Hepatocyte (in vitro differentiated cells): ENCODE measurements around the gene OR7D2. TPM values are rescaled to one million over a fixed set of nuclear protein-coding genes. Genes with fewer than 3 reads are reported as not detected.

Experiments used
- DNase-seq: peaks from one replicate; pipeline ENCODE4 v3.0.0-alpha.2; 2016; ENCODE audit warnings: low spot score
- H2AFZ ChIP-seq: fragments of 200-600 bp; sonication (generic); 2 replicates; pipeline ENCODE4 v1.6.0; 2016; ENCODE audit warnings: antibody characterized with exemption, mild to moderate bottlenecking
- H3K27ac ChIP-seq: fragments of 200-600 bp; sonication (generic); 2 replicates; pipeline ENCODE4 v1.5.1; 2016; ENCODE audit warnings: mild to moderate bottlenecking
- H3K27me3 ChIP-seq: fragments of 200-600 bp; sonication (generic); 2 replicates; pipeline ENCODE4 v1.6.1; 2016
- H3K36me3 ChIP-seq: fragments of 200-600 bp; sonication (generic); replicated peaks from 2 replicates; pipeline ENCODE4 v1.5.1; 2016; ENCODE audit warnings: low read depth; ENCODE audit not compliant: insufficient read depth
- H3K4me1 ChIP-seq: fragments of 200-600 bp; sonication (generic); 2 replicates; pipeline ENCODE4 v1.5.1; 2016; ENCODE audit warnings: mild to moderate bottlenecking, moderate library complexity; ENCODE audit not compliant: insufficient read depth
- H3K4me2 ChIP-seq: fragments of 200-600 bp; sonication (generic); 2 replicates; pipeline ENCODE4 v1.6.0; 2016
- H3K4me3 ChIP-seq: fragments of 200-600 bp; sonication (generic); 2 replicates; pipeline ENCODE4 v1.5.1; 2016; ENCODE audit warnings: mild to moderate bottlenecking
- H3K79me2 ChIP-seq: fragments of 200-600 bp; sonication (generic); 2 replicates; pipeline ENCODE4 v1.6.0; 2017; ENCODE audit warnings: mild to moderate bottlenecking
- H3K9me2 ChIP-seq: fragments of 200-600 bp; sonication (generic); replicated peaks from 2 replicates; pipeline ENCODE4 v1.6.0; 2017; ENCODE audit warnings: mild to moderate bottlenecking; ENCODE audit not compliant: insufficient read depth
- H3K9me3 ChIP-seq: fragments of 200-600 bp; sonication (generic); 2 replicates; pipeline ENCODE4 v1.5.1; 2016; ENCODE audit warnings: low read depth, mild to moderate bottlenecking
- H4K20me1 ChIP-seq: fragments of 200-600 bp; sonication (generic); 2 replicates; pipeline ENCODE4 v1.6.0; 2016; ENCODE audit warnings: mild to moderate bottlenecking; ENCODE audit not compliant: insufficient read depth, poor library complexity, severe bottlenecking
- EZH2 ChIP-seq: fragments of 200-600 bp; sonication (generic); IDR thresholded peaks from 2 replicates; pipeline ENCODE4 v1.6.1; 2016; ENCODE audit warnings: antibody characterized with exemption, mild to moderate bottlenecking, borderline replicate concordance
- EZH2phosphoT487 ChIP-seq: fragments of 200-600 bp; sonication (generic); IDR thresholded peaks from one replicate; pipeline ENCODE4 v1.6.1; 2018; ENCODE audit warnings: antibody characterized with exemption, mild to moderate bottlenecking, low read depth, moderate library complexity; ENCODE audit not compliant: unreplicated experiment, severe bottlenecking
- WGBS: methylation state at CpG from one replicate; pipeline ENCODE4 v1.1.6; 2016; ENCODE audit warnings: low lambda C conversion rate; ENCODE audit errors: missing lambda C conversion rate; 5-methylcytosine and 5-hydroxymethylcytosine counted together
- polyA plus RNA-seq: library from polyadenylated mRNA; unstranded; fragments of >200 nt; fragmentation: Nextera tagmentation; extraction: Ambion mirVana; gene quantifications from 2 replicates; pipeline ENCODE4 v1.2.1, GENCODE V29; 2016
- total RNA-seq: library from RNA; depleted of rRNA; stranded (reverse); fragments of >200 nt; gene quantifications from 2 replicates; pipeline ENCODE4 v1.2.3, GENCODE V29; 2014
- TF ChIP-seq, protein P1 (sequence below): fragments of 200-600 bp; sonication (generic); IDR thresholded peaks from 2 replicates; pipeline ENCODE4 v1.5.1; 2016; ENCODE audit warnings: antibody characterized with exemption, mild to moderate bottlenecking; ENCODE audit not compliant: poor library complexity

Gene OR7D2
- total RNA-seq (0.57 and 0.80 TPM in 2 replicates), polyA plus RNA-seq (0.17 and 0.34 TPM in 2 replicates)

DNA sequence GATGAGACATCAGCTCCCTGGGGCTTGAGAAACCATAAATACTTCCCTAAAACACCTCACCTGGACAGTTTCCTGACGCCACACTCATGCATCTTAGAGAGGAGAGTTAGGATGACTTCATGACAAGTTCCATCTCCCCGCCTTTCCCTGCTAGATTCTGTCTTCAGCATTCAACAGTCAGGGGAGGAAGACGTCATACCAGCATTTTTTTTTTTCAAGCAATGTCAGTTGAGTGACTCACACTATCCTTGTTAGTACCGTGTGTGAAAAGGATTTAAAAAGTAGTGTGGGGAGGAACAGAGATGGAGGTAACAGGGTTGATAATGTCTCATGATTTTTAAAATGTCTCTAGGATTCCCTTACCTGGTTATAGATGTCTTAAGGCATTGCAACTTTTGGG, at the start of gene OR7D2:
TSS of gene OR7D2 (plus strand) at position 79 of the 400 bp plus-strand sequence. CDS start 6,803 bp downstream, outside the sequence.
- Histone ChIP-seq H3K4me3 (no peak within 1 kb of the TSS), H2AFZ (no peak within 1 kb of the TSS), H3K27ac (no peak within 1 kb of the TSS), H3K4me2 (no peak within 1 kb of the TSS), H3K9me3 (no peaks in the 10 kb centered on the region), H3K36me3 (no peaks in the 10 kb centered on the region), H4K20me1 (no peaks in the 10 kb centered on the region), H3K79me2 (no peaks in the 10 kb centered on the region), H3K27me3 (no peaks in the 10 kb centered on the region), H3K9me2 (no peaks in the 10 kb centered on the region), H3K4me1 (no peaks in the 10 kb centered on the region)
- DNase-seq: no peak
- 73% methylated on average over 4 of the region's 4 CpGs for WGBS
- TF ChIP-seq, protein P1, sequence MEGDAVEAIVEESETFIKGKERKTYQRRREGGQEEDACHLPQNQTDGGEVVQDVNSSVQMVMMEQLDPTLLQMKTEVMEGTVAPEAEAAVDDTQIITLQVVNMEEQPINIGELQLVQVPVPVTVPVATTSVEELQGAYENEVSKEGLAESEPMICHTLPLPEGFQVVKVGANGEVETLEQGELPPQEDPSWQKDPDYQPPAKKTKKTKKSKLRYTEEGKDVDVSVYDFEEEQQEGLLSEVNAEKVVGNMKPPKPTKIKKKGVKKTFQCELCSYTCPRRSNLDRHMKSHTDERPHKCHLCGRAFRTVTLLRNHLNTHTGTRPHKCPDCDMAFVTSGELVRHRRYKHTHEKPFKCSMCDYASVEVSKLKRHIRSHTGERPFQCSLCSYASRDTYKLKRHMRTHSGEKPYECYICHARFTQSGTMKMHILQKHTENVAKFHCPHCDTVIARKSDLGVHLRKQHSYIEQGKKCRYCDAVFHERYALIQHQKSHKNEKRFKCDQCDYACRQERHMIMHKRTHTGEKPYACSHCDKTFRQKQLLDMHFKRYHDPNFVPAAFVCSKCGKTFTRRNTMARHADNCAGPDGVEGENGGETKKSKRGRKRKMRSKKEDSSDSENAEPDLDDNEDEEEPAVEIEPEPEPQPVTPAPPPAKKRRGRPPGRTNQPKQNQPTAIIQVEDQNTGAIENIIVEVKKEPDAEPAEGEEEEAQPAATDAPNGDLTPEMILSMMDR: no peak
- TF ChIP-seq EZH2: no peak
- no peak for TF ChIP-seq EZH2phosphoT487

DNA sequence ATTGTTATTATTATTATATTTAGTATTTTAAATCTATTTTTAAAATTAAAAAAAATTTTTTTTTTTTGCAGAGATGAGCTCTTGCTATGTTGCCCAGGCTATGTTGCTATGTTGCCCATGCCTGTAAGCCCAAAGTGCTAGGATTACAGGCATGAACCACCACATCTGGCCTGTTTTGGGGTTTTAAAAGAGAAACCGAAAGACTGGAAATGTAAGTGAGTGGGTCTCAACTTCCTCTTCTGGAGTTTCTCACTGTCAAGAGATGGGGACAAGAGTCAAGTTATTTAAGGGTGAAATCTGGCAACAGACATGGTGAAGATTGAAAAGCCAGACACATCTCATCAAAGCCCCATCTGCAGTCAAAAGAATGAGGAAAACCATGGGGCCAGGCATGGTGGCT, 47.8 kb upstream of the OR7D2 start:
- no peaks in the 10 kb centered on the region for H4K20me1 ChIP-seq
- H3K4me3 ChIP-seq: no peak overlapping the region
- H3K36me3 ChIP-seq: no peaks in the 10 kb centered on the region
- TF ChIP-seq EZH2 (no peak), EZH2phosphoT487 (no peak)
- TF ChIP-seq, protein P1: no peak
- H3K9me3 ChIP-seq: no peaks in the 10 kb centered on the region
- 85% methylated on average over 1 of the region's 1 CpG for WGBS
- no peaks in the 10 kb centered on the region for H3K4me1 ChIP-seq
- no peak for DNase-seq
- no peak overlapping the region for H3K4me2 ChIP-seq
- no peaks in the 10 kb centered on the region for H3K9me2 ChIP-seq
- no peak overlapping the region for H2AFZ ChIP-seq
- no peaks in the 10 kb centered on the region for H3K27me3 ChIP-seq
- no peak overlapping the region for H3K27ac ChIP-seq
- no peaks in the 10 kb centered on the region for H3K79me2 ChIP-seq

DNA sequence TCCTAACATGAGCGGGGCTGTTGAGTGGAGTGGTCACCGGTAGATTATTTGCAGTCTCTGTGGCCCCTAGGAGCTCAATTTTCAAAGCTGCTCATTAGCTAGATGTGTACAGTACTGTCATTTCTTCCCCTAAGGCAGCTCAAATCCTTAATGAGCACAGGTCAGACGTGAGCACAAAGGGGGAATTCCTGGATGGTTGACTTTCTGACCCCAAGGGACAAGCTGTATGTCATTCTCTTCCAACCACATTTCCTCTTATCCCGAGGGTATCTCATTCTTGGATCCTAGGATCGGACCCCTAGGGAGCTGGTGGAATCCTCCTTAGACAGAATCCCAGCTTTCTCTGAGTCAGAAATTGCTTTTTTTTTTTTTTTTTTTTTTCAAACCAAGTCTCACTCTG, 46.4 kb upstream of the OR7D2 start:
- no peaks in the 10 kb centered on the region for H3K36me3 ChIP-seq
- no peak overlapping the region for H3K4me2 ChIP-seq
- no peaks in the 10 kb centered on the region for H3K27me3 ChIP-seq
- H3K79me2 ChIP-seq: no peaks in the 10 kb centered on the region
- H3K27ac ChIP-seq: no peak overlapping the region
- no peak overlapping the region for H2AFZ ChIP-seq
- TF ChIP-seq, protein P1: no peak
- TF ChIP-seq EZH2 (no peak), EZH2phosphoT487 (no peak)
- no peak overlapping the region for H3K4me3 ChIP-seq
- no peaks in the 10 kb centered on the region for H3K4me1 ChIP-seq
- no peaks in the 10 kb centered on the region for H3K9me3 ChIP-seq
- H3K9me2 ChIP-seq: no peaks in the 10 kb centered on the region
- DNase-seq: no peak
- 73% methylated on average over 5 of the region's 5 CpGs for WGBS
- no peaks in the 10 kb centered on the region for H4K20me1 ChIP-seq
